ENCODE results near the gene LEF1. TPM values are rescaled to one million over a fixed set of nuclear protein-coding genes. Genes with fewer than 3 reads are reported as not detected.

LEF1 gene
- total RNA-seq, 1 experiment from 2014 or later: 10.8 TPM

GRCh38 chr4:108149588-108150380 lies 18.9 kb downstream of the LEF1 start:
- no peak for DNase-seq (ENCODE audit: low read depth)

- no peak for DNase-seq (ENCODE audit: low read depth)
These were observed 20.4 kb downstream of the LEF1 start for GRCh38 chr4:108148316-108148715.

GRCh38 chr4:108146819-108147218 lies 21.9 kb downstream of the LEF1 start:
- DNase-seq (ENCODE audit: low read depth): no peak

GRCh38 chr4:108146336-108146735 lies 22.4 kb downstream of the LEF1 start:
- no peak for DNase-seq (ENCODE audit: low read depth)

DNA sequence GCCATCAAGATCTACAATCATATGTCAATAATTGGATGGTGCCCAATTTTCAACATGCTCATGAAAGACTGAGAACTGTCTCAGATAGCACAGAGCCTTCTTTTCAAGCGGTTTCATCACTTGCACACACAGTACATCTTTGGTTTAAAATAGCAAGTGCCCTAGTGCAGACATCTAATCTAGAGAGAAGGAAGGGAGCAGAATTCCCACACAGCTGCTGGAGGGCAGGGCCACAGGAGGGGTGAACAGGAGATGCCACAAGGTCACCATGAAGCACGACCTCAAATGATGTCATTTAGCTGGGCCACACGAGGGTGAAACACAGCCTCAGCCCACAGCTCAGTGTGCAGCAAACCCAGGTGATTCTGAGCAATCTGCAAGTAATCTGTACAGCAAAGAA lies 24.3 kb downstream of the LEF1 start:
- peak; percentile 29 for DNase-seq (ENCODE audit: low read depth)

DNA sequence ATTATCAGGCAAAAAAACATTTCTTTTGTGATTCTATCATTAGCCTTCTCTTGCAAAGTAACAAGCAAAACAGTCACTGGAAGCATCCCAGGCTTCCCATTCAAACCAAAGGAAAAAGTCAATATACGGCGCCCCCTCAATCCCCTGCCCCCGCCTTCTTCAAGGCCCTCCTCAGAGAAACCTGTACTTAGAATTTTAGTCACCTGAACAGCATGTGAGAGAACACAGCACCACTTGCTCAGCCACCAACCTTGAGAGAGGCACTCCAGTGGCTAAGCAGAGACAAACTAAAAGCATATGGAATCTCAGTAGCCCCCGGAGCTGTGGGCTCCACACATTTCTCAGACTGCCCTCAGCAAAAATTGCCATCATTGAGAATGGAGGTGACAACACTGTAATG lies 25.2 kb downstream of the LEF1 start:
- DNase-seq (ENCODE audit: low read depth): no peak

DNA sequence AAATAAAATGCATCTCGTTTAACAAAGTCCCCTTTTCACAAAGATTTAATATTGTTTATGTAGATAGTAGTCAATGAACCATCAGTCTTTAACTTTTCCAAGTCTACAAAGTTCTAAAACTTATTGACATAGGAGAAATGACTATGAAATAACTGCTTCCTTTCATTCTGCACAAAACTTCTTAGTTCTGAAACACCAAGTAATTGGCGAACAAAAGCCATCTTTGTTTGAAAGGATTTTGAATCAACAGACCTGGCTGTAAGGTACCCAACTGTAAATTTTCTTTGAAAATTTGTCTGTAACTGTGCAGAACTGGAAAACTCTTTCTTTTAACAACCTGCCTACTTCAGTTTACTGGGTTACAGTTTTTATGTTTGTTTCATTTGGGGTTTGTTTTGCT lies 25.9 kb downstream of the LEF1 start:
- no peak for DNase-seq (ENCODE audit: low read depth)

DNA sequence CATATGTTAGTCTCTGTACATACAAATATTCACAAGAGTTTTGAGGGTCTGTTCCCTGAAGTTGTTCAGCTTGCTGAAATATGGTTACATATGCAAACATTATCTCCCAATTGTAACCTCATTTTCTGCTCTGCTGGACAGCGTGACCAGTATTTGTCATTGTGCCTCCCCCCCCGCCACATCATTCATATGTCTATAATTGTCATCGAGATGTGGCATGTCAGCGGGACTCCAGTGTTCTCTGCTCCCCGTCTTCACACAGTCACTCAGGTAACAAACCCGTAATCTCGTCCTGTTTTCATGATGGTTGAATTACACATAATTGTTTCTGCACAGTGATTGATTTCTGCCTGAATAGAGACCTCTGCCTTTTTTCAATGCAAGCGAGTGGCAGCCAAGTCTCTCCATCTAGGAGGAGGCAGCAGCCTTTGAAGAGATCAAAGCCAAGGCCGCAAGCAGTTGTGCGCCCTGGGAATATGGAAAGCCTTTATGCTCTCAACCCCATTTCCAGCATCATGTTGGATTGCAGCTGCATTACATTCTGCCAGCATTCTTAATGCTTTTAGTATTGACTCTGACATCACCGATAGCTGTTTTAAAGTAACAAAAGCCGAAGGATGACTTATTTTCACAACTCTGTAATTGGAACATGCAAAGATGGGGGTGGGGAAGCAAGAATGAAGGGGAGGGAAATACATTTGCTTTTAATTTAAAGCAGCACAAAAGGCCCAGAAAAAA lies 27.4 kb downstream of the LEF1 start:
- no peak for DNase-seq (ENCODE audit: low read depth)

GRCh38 chr4:108140328-108140727 lies 28.4 kb downstream of the LEF1 start:
- DNase-seq (ENCODE audit: low read depth): no peak

DNA sequence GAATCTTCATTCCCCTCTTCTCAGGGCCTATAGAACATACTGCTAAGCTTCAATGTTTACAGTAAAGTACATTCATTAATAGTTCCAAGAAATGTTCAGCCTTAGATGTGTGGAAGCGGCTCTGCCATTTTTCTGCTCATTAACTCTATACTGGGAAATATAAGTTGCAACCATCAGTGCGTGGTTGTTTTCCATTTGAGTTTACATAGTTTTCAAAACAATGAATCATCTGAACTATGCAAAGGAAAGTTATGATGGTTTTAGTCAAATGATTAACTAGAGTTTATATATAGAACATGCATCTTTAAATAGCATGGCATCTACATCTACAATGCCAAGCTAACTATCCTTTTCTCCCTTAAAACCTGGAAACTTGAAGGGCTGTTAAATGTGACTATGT lies 29.6 kb downstream of the LEF1 start:
- DNase-seq (ENCODE audit: low read depth): no peak

GRCh38 chr4:108135549-108136209 lies 33.1 kb downstream of the LEF1 start:
- DNase-seq (ENCODE audit: low read depth): no peak

DNA sequence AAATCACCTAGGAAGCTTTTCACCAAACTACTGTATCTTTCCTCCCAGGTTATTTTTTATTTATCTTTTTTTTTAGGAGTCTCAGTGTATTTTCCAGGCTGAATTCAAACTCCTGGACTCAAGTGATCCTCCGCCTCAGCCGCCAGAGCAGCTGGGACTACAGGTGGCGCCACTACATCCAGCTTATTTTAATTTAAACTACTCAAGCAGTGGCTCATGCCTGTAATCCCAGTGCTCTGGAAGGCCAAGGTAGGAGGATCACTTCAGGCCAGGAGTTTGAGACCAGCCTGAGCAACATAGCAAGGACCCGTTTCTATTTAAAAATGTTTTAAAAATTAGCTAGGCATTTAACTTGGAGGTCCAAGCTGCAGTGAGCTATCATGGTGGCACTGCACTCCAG lies 37.8 kb downstream of the LEF1 start:
- DNase-seq (ENCODE audit: low read depth): no peak

DNA sequence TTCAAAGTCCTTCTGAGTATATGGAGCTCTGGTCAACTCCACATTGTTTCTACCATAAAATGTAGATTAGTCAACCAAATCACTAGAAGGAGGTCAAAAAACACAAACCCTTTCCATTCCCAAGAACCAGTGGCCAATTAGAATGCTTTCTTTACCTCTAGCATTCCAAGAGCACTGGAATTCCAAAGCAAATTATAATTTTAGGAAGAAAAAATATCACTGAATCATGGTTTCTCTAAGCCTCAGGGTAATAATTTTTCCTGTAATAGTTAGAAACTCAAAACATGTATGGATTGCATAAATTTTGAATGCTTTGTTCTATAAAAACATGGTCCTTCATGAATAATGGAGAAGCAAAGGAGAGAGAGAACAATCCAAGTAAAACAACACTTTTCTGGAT lies 39.5 kb downstream of the LEF1 start:
- no peak for DNase-seq (ENCODE audit: low read depth)

DNA sequence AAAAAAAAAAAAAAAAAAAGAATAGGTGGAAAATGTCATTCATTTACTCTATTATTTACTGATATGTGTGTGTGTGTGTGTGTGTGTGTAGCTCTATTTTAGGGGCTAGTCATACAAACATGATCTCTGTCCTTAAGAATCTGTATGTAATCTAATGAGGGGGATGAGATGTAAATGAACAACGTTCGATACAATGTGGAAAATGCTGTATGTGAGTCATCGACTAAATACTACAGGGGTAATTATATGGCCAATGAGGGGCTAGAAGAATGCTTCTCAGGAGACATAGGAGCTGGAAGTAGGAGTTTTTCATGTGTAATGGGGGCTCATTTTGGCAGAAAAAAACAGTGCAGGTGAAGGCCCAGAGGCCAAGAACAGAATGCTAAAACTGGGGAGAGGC lies 41.9 kb downstream of the LEF1 start:
- DNase-seq (ENCODE audit: low read depth): no peak

GRCh38 chr4:108120789-108121188 lies 47.9 kb downstream of the LEF1 start:
- peak; percentile 60 for DNase-seq (ENCODE audit: low read depth)

DNA sequence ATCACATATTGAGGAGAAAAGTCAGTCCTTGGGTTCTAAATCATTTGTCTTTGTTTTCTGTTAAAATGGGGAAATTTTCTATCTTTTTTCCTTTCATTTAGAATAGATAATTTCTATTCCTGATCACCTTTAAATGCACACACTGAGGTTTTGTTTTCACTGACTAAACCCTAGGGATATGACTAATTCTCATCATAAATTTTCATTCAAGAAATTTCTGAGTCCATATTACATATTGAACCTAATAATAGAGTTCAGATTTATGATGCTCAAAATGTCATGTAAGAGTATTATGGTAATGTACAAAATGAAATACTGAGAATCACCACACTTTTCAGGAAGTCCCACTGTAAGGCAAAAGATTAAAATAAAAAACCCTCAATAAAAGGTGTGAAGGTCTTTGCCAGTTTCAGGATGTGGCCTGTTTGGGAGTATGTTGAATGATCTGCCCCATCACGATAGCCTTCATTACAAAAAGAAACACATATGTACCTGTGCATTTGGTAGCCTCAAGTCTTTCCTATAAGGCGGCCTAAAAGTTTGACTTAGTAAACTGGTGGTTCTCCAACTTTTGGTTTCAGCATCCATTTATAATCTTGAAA lies 49.4 kb downstream of the LEF1 start:
- peak; percentile 9 for DNase-seq (ENCODE audit: low read depth)

DNA sequence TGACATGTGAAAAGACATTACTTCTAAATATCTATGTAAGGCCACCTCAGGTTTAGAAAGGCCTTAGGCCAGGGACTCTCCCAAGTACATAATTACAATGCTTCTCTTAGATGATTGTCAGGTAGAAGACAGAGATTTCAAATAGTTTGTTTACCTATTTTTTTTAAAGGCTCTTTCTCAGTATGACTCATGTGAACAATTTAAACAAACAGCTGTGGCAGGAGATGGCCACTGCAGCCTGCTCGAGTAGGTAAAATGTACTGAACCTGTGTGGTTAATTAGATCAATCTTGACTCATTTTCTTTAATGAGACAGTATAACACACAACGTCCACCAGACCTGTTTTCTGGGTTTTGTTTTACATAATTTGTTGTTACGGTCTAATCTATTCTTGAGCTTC lies 50.2 kb downstream of the LEF1 start:
- DNase-seq (ENCODE audit: low read depth): peak; percentile 7

DNA sequence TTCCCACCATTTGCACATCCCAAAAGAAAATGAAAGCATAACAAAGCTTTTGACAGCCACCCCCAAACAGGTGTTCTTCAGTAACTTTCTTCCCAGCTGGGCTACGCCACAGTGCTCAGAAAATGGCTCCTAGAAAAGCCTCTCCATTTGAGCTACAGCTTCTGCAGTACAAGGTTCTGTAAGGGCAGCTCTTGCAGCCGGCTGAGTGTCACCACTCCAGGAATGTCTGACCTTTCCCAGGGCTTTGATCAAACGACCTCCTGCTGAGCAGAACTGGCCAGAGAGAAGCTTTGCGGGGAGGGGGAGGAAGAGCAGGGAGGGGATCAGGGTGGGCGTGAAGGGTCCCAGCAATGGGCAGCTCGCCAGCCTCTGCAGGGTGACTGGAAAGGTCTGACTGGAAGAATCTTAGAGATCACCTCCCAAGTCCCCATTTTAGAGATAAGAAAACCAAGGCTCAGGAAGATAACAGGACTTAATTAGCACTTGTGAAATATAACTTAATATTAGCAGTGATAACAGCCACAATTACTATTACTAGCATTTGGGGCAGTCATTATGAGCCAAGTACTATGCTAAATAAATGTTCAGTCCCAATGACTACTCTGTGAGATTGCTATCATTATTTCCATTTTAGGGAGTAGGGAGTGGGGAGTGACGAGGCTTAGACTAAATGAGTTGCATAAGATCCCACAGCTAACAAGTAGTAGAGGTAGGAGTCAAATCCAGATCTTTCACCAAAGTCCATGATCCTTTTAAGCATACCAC lies 51.1 kb downstream of the LEF1 start:
- DNase-seq (ENCODE audit: low read depth): no peak

- no peak for DNase-seq (ENCODE audit: low read depth)
These were observed 52.1 kb downstream of the LEF1 start for GRCh38 chr4:108116423-108117168.

GRCh38 chr4:108115168-108115526 lies 53.6 kb downstream of the LEF1 start:
- DNase-seq (ENCODE audit: low read depth): no peak

DNA sequence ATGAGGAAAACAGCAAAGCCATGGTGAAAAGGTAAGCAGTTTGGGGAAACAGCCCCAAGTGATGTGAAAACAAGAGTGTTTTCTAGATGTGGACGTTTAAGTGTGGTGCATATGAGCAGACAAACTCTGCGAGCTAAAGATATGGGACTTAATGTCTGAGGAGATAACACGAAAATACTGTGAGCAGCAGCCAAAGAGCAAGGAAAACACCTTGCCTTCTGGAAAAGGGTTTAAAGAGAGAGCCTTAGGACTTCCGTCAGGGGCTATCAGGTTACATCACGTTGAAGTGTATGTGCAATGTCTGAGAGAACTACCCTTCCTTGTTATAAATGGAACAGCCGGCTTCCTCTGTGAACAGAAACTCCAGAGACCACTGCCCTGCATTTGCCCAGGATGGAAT lies 54.2 kb downstream of the LEF1 start:
- DNase-seq (ENCODE audit: low read depth): no peak
